HEK293T (cell line): ENCODE data around the gene ACTRT2.
A peak's percentile ranks its signal among the peaks of the same experiment; 100 is the strongest.

Experiments
- ARNT ChIP-seq: fragments of 450-650 bp; IDR thresholded peaks from 2 replicates; pipeline ENCODE4 v1.6.1; 2017; ENCODE audit warnings: mild to moderate bottlenecking
- BHLHE40 ChIP-seq: fragments of 450-650 bp; IDR thresholded peaks from 2 replicates; pipeline ENCODE4 v1.6.1; 2016; ENCODE audit warnings: mild to moderate bottlenecking, moderate library complexity, borderline replicate concordance
- CTBP1 ChIP-seq: fragments of 450-650 bp; IDR thresholded peaks from 2 replicates; pipeline ENCODE4 v1.6.1; 2016; ENCODE audit warnings: borderline replicate concordance
- FOXA1 ChIP-seq: fragments of 450-650 bp; IDR thresholded peaks from 2 replicates; pipeline ENCODE4 v1.6.1; 2016; ENCODE audit warnings: mild to moderate bottlenecking
- FOXM1 ChIP-seq: fragments of 450-650 bp; IDR thresholded peaks from 2 replicates; pipeline ENCODE4 v1.6.1; 2017; ENCODE audit warnings: mild to moderate bottlenecking, borderline replicate concordance
- HDGF ChIP-seq: fragments of 450-650 bp; IDR thresholded peaks from 2 replicates; pipeline ENCODE4 v1.6.1; 2017; ENCODE audit warnings: antibody characterized with exemption, borderline replicate concordance
- NFRKB ChIP-seq: fragments of 450-650 bp; IDR thresholded peaks from 2 replicates; pipeline ENCODE4 v1.6.1; 2016; ENCODE audit warnings: mild to moderate bottlenecking, moderate library complexity
- SP1 ChIP-seq: fragments of 450-650 bp; IDR thresholded peaks from 2 replicates; pipeline ENCODE4 v1.6.1; 2017
- SUZ12 ChIP-seq: fragments of 450-650 bp; IDR thresholded peaks from 2 replicates; pipeline ENCODE4 v1.6.1; 2016; ENCODE audit warnings: mild to moderate bottlenecking
- ZNF384 ChIP-seq: fragments of 450-650 bp; IDR thresholded peaks from 2 replicates; pipeline ENCODE4 v1.6.1; 2016

DNA sequence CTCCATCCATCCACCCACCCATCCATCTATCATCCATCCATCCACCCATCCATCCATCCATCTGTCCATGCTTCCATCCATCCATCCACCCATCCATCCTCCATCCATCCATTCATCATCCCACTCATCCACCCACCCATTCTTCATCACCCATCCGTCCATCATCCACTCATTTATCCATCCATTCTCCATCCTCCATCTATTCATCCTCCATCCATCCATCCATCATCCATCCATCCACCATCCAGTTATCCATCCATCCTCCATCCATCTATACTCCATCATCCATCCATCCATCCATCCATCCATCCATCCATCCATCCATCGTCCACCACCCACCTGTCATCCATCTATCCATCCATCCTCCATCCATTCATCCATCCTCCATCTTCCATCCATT is 32.1 kb upstream of the ACTRT2 start:
- no peak for TF ChIP-seq ARNT
- TF ChIP-seq FOXM1: no peak
- TF ChIP-seq BHLHE40: no peak
- TF ChIP-seq ZNF384: no peak
- no peak for TF ChIP-seq SP1
- no peak for TF ChIP-seq HDGF
- no peak for TF ChIP-seq NFRKB
- no peak for TF ChIP-seq SUZ12
- 0 out of 2 replicates have a peak, but pooled peaks have one; percentile 16 for TF ChIP-seq CTBP1
- TF ChIP-seq FOXA1: no peak
